Measurements from ENCODE around the gene TPK1.

GRCh38 chr7:144859739-144860138, 23.9 kb upstream of the TPK1 start:
- TF ChIP-seq EZH2 (IDR thresholded peaks at IDR 0.05) (no peak), POLR2AphosphoS5 (IDR thresholded peaks at IDR 0.05; ENCODE audit: borderline replicate concordance, low read depth, low read length) (no peak)
